GM19467 (cell line): ENCODE results near the gene NKAPD1.
"Not testable (repeated sequence)": the region's sequence is repeated elsewhere in the genome, so short reads cannot be mapped to it uniquely, and the experiment has no call there.

ENCODE experiments used
- ATAC-seq: cut with Tn5 transposase; IDR thresholded peaks from one replicate; pipeline ENCODE4 v1.9.1; 2021; ENCODE audit warnings: mild to moderate bottlenecking, moderate library complexity; ENCODE audit not compliant: unreplicated experiment

Gene NKAPD1

GRCh38 chr11:112085822-112086421, 11.8 kb downstream of the NKAPD1 start:
- ATAC-seq, result peak; percentile 30

- ATAC-seq, result peak; percentile 81
Measured at GRCh38 chr11:112086422-112087191, 12.5 kb downstream of the NKAPD1 start, which contains the start of the genes SDHD and TIMM8B. TSS of gene SDHD (plus strand) at chr11:112086873. CDS start at chr11:112086908, 35 bp downstream. TSS of gene TIMM8B (minus strand) at chr11:112086756. CDS start at chr11:112086723, 33 bp downstream.

- no peak for ATAC-seq
Measured at GRCh38 chr11:112087212-112087611, 13.1 kb downstream of the NKAPD1 start.

DNA sequence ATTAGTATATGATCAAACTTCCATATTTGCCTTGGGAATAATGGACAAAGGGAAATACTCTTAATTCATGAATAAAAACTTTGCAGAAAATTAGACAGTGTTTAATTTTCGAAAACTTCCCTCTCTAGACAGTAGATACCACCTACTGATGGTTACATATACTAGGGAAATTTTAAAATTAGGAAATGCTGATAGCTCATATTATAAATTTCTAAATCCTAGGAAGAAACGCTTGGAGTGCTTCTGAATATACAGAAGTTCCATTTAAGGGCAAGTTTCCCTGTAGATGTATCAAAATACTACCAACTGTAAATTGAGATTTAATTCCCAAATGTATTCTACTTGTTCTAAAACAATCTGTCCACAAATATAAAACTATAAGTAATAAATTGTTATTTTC, 21.2 kb downstream of the NKAPD1 start:
- ATAC-seq, result not testable (repeated sequence)

DNA sequence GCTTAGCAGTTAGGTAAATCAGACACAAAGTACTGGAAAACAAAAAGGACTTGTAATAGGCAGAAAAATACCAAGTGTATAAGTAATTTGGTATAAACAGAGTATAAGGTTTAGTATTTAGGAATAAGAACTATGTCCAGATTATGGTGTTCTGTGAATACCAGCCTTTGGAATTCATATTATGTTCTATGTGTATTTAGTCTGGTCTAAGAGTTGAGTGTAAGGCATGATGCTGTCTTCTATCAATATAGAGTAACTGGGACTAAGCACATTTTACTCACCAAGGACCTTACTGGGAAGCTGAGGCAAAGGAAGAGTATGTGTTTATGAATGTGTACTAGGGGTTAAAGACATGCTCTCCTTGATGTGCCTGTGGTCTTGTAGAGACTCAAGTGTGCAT, 22.1 kb downstream of the NKAPD1 start:
- no peak for ATAC-seq

DNA sequence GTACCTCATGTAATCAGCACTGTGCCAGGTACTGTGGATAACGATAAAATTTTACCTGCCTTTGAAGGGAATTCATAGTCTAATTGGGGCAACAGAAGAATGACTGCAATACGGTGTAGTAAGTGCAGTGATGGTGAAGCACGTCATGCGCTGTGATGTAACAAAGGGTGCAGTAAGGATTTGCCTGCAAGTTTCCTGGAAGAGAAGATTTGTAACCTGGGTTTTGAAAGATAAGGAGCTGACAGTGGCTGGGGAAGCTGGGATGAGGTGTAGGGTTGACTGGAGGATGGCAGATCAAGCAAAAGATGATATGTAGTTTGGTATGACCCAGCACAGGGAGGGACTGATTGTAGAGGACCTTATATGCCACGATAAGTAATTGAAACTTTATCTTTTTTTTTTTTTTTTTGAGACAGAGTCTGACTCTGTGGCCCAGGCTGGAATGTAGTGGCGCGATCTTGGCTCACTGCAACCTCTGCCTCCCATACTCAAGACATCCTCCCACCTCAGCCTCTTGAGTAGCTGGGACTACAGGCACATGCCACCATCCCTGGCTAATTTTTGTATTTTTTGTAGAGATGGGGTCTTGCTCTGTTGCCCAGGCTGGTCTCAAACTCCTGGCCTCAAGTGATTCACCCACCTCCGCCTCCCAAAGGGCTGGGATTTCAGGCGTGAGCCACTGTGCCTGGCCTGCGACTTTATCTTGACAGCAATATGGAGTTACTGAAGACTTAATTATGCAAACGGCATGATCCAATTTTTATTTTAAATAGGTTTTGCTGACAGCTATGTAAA, 23.8 kb downstream of the NKAPD1 start:
- ATAC-seq, result no peak

DNA sequence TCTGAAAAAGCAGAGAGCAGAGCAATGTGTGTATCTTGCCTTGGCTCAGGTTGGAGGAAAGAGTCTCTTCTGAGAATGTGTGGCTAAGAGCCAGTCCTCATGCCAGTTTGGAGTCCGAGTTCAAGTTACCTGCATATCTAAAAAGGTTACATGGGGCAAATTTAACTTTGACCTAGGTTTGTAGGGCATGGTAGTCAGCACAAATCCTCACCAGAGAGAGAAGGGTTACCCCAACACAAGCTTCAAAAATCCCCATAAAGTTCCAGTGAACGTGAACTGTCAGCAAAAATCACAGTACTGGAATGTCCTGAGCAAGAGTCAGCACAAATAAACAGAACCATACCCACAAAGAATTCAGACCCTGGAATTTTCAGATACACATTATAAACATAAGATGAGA, 26.4 kb downstream of the NKAPD1 start:
- no peak for ATAC-seq

DNA sequence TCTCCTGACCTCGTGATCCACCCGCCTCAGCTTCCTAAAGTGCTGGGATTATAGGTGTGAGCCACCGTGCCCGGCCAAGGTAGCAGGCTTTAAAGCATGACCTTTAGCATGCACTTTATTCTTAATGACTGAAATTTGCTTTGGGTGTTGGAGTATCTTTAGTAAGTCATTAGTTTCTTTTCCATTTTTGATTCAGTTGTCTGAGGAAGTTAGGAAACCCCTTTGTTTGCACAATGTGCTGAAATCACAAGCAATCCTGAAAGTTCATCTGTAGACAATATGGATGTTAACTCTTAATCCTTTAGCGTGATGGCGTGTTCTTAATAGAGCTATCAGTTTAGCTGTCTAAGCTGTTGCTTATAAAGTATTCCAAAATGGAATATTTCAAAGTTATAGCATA, 29.3 kb downstream of the NKAPD1 start:
- no peak for ATAC-seq

DNA sequence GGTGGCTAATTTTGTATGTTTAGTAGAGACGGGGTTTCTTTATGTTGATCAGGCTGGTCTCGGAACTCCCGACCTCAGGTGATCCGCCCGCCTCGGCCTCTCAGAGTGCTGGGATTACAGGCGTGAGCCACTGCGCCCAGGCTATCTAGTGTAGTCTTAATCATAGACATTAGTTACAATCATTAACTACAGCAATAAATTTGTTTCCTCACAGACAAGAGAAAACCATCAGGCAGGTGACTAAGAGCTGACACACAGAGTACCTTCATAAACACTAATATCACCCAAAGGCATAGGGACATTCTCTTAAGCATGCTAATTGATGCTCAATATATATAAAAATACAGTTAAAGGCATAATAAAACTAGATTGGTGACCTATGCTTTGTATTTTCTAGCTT, 32.0 kb downstream of the NKAPD1 start:
- ATAC-seq, result no peak

DNA sequence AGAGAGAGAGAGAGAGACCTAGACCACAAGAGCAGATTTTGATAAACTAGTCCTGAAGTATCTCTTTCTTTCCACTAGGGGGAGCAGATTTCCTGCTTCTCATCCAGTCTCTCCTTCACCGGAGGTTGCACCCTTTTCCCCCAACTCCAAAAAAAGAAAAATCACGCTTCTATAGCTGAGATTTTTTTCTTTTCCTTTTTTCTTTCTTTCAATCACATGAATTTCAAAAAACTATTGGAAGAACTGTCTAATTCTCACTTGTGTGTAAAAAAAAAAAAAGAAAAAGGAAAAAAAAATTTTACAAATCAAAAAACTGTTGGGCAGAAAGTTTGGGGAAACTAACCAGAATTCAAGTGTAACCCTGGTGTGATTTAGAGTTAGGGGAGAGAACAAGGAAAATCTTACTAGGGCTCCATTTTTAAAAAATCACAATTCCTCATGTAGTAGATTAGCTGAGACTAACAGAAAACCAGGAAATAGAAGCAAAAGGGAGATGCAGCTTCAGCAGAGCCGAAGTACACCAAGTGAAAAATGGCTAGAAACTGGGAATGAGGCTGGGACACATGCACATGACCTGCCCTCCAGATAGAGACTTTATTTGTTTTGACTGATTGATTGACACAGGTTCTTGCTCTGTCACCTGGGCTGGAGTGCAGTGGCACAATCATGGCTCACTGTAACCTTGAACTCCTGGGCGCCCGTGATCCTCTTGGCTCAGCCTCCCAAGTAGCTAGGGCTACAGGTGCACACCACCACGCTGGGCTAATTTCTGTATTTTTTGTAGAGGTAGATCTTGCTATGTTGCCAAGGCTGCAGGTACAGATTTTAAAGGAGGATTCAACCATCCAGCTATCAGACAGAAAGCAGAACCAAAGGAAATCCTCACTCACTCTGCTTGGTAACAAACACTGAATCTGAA, 39.7 kb downstream of the NKAPD1 start:
- ATAC-seq, result no peak

GRCh38 chr11:112114460-112114859, 40.4 kb downstream of the NKAPD1 start:
- ATAC-seq, result no peak

- no peak for ATAC-seq
Measured at GRCh38 chr11:112115386-112115785, 41.3 kb downstream of the NKAPD1 start.

GRCh38 chr11:112118176-112118575, 44.1 kb downstream of the NKAPD1 start:
- no peak for ATAC-seq

DNA sequence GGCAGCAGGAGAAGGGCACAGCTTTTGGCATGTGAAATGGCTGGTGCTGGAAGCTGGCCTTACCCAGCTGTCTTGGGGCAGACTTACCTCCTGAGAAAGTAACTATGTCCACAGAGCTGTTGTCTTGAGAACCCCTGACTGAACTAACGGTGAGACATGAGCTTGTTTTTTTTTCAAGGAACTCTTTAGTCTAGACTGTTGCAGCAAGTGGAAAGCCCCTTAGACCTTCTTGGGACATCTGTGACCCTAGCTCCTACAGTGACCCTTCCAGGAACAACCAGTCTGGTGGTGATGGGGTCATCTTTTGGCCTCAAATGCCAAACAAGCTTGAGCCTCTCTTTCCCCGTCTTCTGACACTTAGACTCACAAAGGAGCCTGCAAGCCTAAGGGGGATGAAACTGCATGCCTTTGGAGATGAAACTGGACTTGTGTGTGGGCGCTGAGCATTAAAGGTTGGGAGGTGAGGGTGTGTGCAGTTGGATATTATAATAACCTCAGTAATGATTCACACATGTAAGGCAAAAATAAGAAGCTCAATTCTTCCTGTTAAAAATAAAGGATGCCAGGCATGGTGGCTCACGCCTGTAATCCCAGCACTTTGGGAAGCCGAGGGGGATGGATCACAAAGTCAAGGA, 48.0 kb downstream of the NKAPD1 start:
- ATAC-seq, result no peak

DNA sequence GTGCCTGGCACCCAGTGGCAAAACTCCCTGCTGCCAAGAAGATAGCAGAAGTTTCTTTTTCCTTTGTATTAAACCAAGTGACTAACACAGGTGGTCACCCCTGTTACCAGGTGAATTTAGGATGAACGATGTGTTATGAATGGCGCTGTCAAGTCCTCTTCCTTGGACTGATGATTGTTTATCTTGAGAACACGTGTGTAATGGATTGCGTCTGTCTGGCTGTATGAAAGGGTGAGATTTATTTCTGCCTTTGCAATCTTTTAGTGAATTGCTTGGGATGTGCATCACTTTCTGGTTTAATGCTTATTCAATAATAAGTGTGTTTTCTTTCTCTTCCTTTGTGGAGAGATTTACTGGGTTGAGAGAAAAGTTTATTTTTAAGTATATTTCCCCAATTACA, 49.0 kb downstream of the NKAPD1 start:
- ATAC-seq, result no peak

- no peak for ATAC-seq
Measured at GRCh38 chr11:112127056-112127455, 53.0 kb downstream of the NKAPD1 start.

DNA sequence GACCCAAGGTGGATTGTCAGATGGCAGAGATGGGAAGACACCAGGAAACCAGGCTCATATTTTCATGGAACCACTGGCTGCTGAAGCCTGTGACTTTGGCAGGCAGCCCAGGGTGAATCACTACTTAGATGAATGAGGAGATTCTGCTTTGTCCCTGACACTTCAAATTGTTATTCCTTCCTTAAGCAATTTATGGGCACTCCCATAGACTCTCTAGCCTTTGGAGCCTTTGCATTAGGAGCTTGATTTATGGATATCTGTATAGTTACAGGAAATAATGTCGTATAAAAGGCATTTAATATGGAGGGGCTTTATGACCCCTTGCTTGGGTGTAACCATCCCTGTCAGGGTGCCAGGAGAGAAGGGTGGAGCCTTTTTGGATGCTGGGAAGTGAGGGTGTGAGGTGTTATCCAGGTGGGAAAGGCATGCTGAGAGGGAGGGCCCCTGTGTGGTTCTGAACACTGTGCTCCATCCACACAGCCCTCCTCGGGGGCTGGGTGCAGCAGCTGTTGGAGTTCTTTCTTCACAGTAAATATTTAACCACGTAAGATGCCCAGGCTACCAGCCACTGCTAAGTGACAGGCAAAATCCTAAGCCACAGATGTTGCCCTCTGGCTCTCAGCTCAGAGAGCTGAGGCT, 54.5 kb downstream of the NKAPD1 start:
- no peak for ATAC-seq

GRCh38 chr11:112129656-112130055, 55.6 kb downstream of the NKAPD1 start:
- ATAC-seq, result no peak

DNA sequence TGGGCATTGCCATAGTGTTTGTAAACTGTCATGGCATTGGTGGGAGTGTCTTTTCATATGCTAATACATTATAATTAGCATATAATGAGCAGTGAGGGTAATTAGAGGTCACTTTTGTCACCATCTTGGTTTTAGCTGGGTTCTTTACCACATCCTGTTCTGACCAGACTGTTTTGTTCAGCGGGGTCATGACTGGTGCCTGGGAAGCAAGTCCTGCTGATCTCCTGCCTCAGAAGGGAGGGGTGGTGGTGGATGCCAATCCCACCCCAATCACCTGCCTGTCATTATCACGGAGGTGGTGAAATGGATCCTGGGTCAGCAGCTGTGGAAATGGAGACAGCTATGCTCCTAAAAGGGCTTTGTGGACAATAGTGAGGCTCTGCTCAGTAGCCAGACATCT, 58.6 kb downstream of the NKAPD1 start:
- ATAC-seq, result no peak

DNA sequence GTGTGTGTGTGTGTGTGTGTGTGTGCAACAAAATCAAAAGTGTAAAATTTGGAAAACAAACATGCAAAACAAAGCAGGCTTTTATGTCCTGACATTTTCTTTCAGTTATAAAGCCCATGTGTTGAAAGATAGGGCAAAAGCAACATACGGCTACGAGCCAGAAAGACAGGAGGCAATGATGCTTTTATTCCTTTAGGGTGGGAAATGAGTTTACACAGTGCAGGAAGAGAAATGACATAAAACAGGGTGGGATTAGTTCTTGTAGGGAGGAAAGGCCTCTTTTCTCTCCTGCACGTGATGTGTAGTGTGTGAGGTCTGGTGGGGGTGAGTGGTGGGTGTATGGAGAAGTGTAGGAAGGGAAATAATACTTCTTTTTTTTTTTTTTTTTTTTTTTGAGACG, 60.4 kb downstream of the NKAPD1 start:
- ATAC-seq, result no peak
